Measurements from ENCODE around the gene WDR49.

DNA sequence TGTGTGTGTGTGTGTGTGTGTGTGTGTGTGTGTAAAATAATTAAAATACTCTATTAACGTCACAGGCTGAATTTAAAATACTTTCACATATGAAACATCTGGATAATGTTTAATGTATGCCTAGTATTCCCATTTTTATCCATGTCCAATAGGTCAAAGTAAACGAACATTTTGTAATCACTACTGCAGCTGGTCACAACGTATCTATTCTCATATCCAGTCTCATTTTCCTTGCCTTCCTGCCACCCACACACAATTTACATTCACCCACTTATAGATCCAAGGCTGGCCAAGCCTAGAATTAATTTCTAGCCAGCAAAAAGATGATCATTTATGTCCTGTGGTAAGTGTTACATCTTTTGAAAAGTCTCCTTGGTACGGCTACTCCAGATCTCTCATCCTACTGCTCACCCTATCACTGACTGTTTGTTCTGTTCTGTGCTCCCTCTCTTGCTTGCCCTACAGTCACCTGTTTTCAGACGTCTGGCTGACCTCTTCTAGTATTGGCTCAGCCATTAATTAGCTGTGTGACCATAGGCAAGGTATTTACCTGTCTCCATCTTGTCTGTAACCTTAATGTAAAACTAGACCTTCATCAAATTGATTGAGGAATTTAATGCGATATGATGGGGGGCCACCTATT, 197.5 kb downstream of the WDR49 start:
- TF ChIP-seq, protein P1, sequence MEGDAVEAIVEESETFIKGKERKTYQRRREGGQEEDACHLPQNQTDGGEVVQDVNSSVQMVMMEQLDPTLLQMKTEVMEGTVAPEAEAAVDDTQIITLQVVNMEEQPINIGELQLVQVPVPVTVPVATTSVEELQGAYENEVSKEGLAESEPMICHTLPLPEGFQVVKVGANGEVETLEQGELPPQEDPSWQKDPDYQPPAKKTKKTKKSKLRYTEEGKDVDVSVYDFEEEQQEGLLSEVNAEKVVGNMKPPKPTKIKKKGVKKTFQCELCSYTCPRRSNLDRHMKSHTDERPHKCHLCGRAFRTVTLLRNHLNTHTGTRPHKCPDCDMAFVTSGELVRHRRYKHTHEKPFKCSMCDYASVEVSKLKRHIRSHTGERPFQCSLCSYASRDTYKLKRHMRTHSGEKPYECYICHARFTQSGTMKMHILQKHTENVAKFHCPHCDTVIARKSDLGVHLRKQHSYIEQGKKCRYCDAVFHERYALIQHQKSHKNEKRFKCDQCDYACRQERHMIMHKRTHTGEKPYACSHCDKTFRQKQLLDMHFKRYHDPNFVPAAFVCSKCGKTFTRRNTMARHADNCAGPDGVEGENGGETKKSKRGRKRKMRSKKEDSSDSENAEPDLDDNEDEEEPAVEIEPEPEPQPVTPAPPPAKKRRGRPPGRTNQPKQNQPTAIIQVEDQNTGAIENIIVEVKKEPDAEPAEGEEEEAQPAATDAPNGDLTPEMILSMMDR (IDR thresholded peaks at IDR 0.05) = no peak
- TF ChIP-seq POLR2A (IDR thresholded peaks at IDR 0.05) = no peak

Data from vagina (tissue), 2 donors.